OCI-LY1 (cell line): ENCODE data around the gene NRCAM.

ENCODE experiments used
- H2AFZ ChIP-seq: fragments of 200-600 bp; sonication (generic), shearing (Covaris generic); 2 replicates; pipeline ENCODE4 v1.6.0; 2014; ENCODE audit warnings: antibody characterized with exemption, mild to moderate bottlenecking, low read length
- H3F3A ChIP-seq: fragments of 200-600 bp; sonication (generic), shearing (Covaris generic); 2 replicates; pipeline ENCODE4 v1.6.0; 2014; ENCODE audit warnings: mild to moderate bottlenecking, antibody characterized with exemption, low read length, moderate library complexity; ENCODE audit not compliant: insufficient read depth
- H3K27ac ChIP-seq: fragments of 200-600 bp; sonication (generic); 2 replicates; pipeline ENCODE4 v1.5.1; 2014; ENCODE audit warnings: low read length, mixed run types, mild to moderate bottlenecking, low read depth; ENCODE audit not compliant: poor library complexity, severe bottlenecking
- H3K27me3 ChIP-seq: fragments of 200-600 bp; sonication (generic); 2 replicates; pipeline ENCODE4 v1.6.0; 2014; ENCODE audit warnings: antibody characterized with exemption, mild to moderate bottlenecking, low read length, moderate library complexity; ENCODE audit not compliant: insufficient read depth
- H3K36me3 ChIP-seq: fragments of 200-600 bp; sonication (generic); 2 replicates; pipeline ENCODE4 v1.6.1; 2014; ENCODE audit warnings: mild to moderate bottlenecking, antibody characterized with exemption, low read length, moderate library complexity, mixed read lengths; ENCODE audit not compliant: insufficient read depth
- H3K4me1 ChIP-seq: fragments of 200-600 bp; sonication (generic); 2 replicates; pipeline ENCODE4 v1.5.1; 2014; ENCODE audit warnings: mild to moderate bottlenecking, low read length, moderate library complexity; ENCODE audit not compliant: insufficient read depth, severe bottlenecking
- H3K4me2 ChIP-seq: fragments of 200-600 bp; sonication (generic), shearing (Covaris generic); 2 replicates; pipeline ENCODE4 v1.6.1; 2014; ENCODE audit warnings: low read length
- H3K4me3 ChIP-seq: fragments of 200-600 bp; sonication (generic); 2 replicates; pipeline ENCODE4 v1.5.1; 2014; ENCODE audit warnings: low read length, low read depth, mild to moderate bottlenecking, mixed read lengths; ENCODE audit not compliant: poor library complexity, severe bottlenecking
- H3K79me2 ChIP-seq: fragments of 200-600 bp; shearing (Covaris generic); 2 replicates; pipeline ENCODE4 v1.6.1; 2016; ENCODE audit warnings: mixed run types, low read length, mixed read lengths; ENCODE audit not compliant: insufficient read depth
- H3K9ac ChIP-seq: fragments of 200-600 bp; sonication (generic), shearing (Covaris generic); 2 replicates; pipeline ENCODE4 v1.6.1; 2014; ENCODE audit warnings: mild to moderate bottlenecking, low read length, mixed read lengths
- H3K9me2 ChIP-seq: fragments of 200-600 bp; sonication (generic), shearing (Covaris generic); 2 replicates; pipeline ENCODE4 v1.6.1; 2014; ENCODE audit warnings: low read depth, mild to moderate bottlenecking, low read length, mixed read lengths
- H3K9me3 ChIP-seq: fragments of 200-600 bp; shearing (Covaris generic); 2 replicates; pipeline ENCODE4 v1.6.1; 2014; ENCODE audit warnings: low read length, mixed read lengths
- H4K20me1 ChIP-seq: fragments of 200-600 bp; sonication (generic), shearing (Covaris generic); 2 replicates; pipeline ENCODE4 v1.6.0; 2016; ENCODE audit warnings: mild to moderate bottlenecking, low read length; ENCODE audit not compliant: insufficient read depth
- CTCF ChIP-seq: fragments of 200-600 bp; sonication (generic), shearing (Covaris generic); IDR thresholded peaks from 2 replicates; pipeline ENCODE4 v1.5.1; 2017; ENCODE audit warnings: mild to moderate bottlenecking, antibody characterized with exemption, low read length, moderate library complexity, mixed read lengths
- EZH2 ChIP-seq: fragments of 200-600 bp; sonication (generic), shearing (Covaris generic); IDR thresholded peaks from 2 replicates; pipeline ENCODE4 v1.8.0; 2017; ENCODE audit warnings: borderline replicate concordance, mixed run types, mild to moderate bottlenecking, antibody characterized with exemption, low read length, moderate library complexity, mixed read lengths

Gene NRCAM

GRCh38 chr7:108251700-108252099 lies 204.5 kb downstream of the NRCAM start:
- Histone ChIP-seq H3K4me2 (no peak overlapping the region), H3K27ac (no peak overlapping the region), H3K79me2 (no peaks in the 10 kb centered on the region), H2AFZ (no peak overlapping the region), H3K4me3 (no peak overlapping the region), H3K9ac (no peak overlapping the region), H3K4me1 (no peaks in the 10 kb centered on the region), H3K27me3 (no peaks in the 10 kb centered on the region), H4K20me1 (no peaks in the 10 kb centered on the region), H3K9me2 (no peaks in the 10 kb centered on the region), H3K36me3 (no peaks in the 10 kb centered on the region), H3F3A (no peaks in the 10 kb centered on the region), H3K9me3 (no peaks in the 10 kb centered on the region)
- TF ChIP-seq CTCF (no peak), EZH2 (no peak)

- Histone ChIP-seq H3K27ac (no peak overlapping the region), H3K4me3 (no peak overlapping the region), H4K20me1 (no peaks in the 10 kb centered on the region), H3K9me3 (no peaks in the 10 kb centered on the region), H3K27me3 (no peaks in the 10 kb centered on the region), H3K4me1 (no peaks in the 10 kb centered on the region), H3K9ac (no peak overlapping the region), H3K79me2 (no peaks in the 10 kb centered on the region), H3K9me2 (no peaks in the 10 kb centered on the region), H2AFZ (no peak overlapping the region), H3K36me3 (no peaks in the 10 kb centered on the region), H3K4me2 (no peak overlapping the region), H3F3A (no peaks in the 10 kb centered on the region)
- TF ChIP-seq CTCF = no peak
- no peak for TF ChIP-seq EZH2
Measured at GRCh38 chr7:108249453-108249852, 206.8 kb downstream of the NRCAM start.

GRCh38 chr7:108248821-108249220 lies 207.4 kb downstream of the NRCAM start:
- H2AFZ ChIP-seq = no peak overlapping the region
- H3K36me3 ChIP-seq = no peaks in the 10 kb centered on the region
- no peaks in the 10 kb centered on the region for H3K4me1 ChIP-seq
- no peaks in the 10 kb centered on the region for H4K20me1 ChIP-seq
- no peak overlapping the region for H3K9ac ChIP-seq
- no peak overlapping the region for H3K27ac ChIP-seq
- no peaks in the 10 kb centered on the region for H3K27me3 ChIP-seq
- no peak overlapping the region for H3K4me3 ChIP-seq
- H3K79me2 ChIP-seq = no peaks in the 10 kb centered on the region
- H3F3A ChIP-seq = no peaks in the 10 kb centered on the region
- H3K4me2 ChIP-seq = no peak overlapping the region
- TF ChIP-seq EZH2 = no peak
- TF ChIP-seq CTCF = no peak
- no peaks in the 10 kb centered on the region for H3K9me3 ChIP-seq
- no peaks in the 10 kb centered on the region for H3K9me2 ChIP-seq
